ENCODE data around the gene RELCH. TPM values are rescaled to one million over a fixed set of nuclear protein-coding genes. Genes with fewer than 3 reads are reported as not detected.

RELCH gene
- total and polyA plus RNA-seq, 2 of the 13 experiments (the other 11 are each of a cell fraction or from before 2014, with no cell fraction given): 5.6 to 31.7 TPM

DNA sequence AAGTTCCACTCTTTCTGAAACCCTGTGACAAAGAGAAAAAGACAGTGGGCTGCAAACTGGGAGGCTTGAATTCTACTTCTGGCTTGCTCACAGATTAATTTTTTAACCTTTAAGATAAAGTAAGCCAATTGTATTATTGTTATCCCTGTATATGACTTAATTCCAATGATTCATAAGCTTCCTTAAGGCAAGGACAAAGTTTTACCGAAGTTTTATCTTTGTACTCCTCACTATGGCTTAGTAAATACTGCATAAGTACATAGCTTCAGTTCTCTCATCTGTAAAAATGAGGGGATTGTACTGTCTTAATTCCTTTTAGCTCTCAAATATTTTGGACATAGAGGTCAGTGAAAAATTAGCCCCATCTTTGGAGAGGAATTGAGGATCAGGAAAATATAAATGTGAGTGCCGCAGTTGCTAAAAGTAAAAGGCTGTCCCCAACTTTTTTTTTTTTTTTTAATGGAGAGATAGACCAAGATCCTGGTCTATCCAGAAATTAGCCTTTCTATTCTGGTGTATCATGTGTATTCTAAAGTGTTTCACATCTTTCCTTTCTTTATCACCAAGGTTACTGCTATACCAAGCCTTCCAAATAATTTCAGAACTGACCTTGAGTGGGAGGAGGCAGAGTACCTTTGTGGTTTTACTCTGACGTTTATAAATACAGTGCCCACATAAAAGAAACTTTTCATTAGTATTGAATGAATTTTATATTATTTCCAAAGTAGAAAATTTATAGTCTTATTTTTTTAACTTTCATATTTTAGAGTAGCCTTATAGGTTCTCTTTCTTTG is 13.3 kb downstream of the RELCH start:
- ATAC-seq (no peak), DNase-seq (ENCODE audit: low spot score) (no peak), FAIRE-seq (no peak)
- intact Hi-C loops (cut with micrococcal nuclease; ENCODE audit: unreplicated experiment) (no loop called here), in situ Hi-C loops (cut with HindIII; ENCODE audit: extremely low pct_ligation_motif_present, low pct_unique_long_range_greater_than_20kb) (no loop called here)
- H3K4me3 ChIP-seq (replicated peaks in 1 of 3; ENCODE audit: insufficient read depth in 1 of 3, low read depth in 2 of 3, low read length in 3 of 3): no peak overlapping the region
- 69% methylated on average over 3 of the region's 3 CpGs for WGBS (ENCODE audit: low lambda C conversion rate)
- no peak for TF ChIP-seq HNF4G (IDR thresholded peaks at IDR 0.05; ENCODE audit: borderline replicate concordance, low read depth, low read length)
- no peak for TF ChIP-seq HNF4G (CRISPR knock-in tag; IDR thresholded peaks at IDR 0.05; ENCODE audit: borderline replicate concordance, low read depth)
- no peak for TF ChIP-seq HNRNPLL (IDR thresholded peaks at IDR 0.05; ENCODE audit: low read depth, low read length, poor library complexity, severe bottlenecking)
- TF ChIP-seq XRCC5 (optimal IDR thresholded peaks at IDR 0.05; ENCODE audit: low read length): no peak
- no peak for TF ChIP-seq KDM6A (CRISPR knock-in tag; IDR thresholded peaks at IDR 0.05; ENCODE audit: low read depth)
- no peak for TF ChIP-seq ZNF446 (CRISPR knock-in tag; IDR thresholded peaks at IDR 0.05)
- no peak for TF ChIP-seq DMAP1 (CRISPR knock-in tag; IDR thresholded peaks at IDR 0.05)
- TF ChIP-seq ZNF484 (CRISPR knock-in tag; IDR thresholded peaks at IDR 0.05; ENCODE audit: borderline replicate concordance, low read depth): no peak
- no peak for TF ChIP-seq ZNF547 (CRISPR knock-in tag; IDR thresholded peaks at IDR 0.05)
- no peak for TF ChIP-seq HNRNPL (IDR thresholded peaks at IDR 0.05; ENCODE audit: low read depth, low read length)
- TF ChIP-seq ZBTB42 (CRISPR knock-in tag; IDR thresholded peaks at IDR 0.05): no peak
- no peak for TF ChIP-seq ZNF432 (CRISPR knock-in tag; IDR thresholded peaks at IDR 0.05; ENCODE audit: borderline replicate concordance)
- TF ChIP-seq, protein P1, sequence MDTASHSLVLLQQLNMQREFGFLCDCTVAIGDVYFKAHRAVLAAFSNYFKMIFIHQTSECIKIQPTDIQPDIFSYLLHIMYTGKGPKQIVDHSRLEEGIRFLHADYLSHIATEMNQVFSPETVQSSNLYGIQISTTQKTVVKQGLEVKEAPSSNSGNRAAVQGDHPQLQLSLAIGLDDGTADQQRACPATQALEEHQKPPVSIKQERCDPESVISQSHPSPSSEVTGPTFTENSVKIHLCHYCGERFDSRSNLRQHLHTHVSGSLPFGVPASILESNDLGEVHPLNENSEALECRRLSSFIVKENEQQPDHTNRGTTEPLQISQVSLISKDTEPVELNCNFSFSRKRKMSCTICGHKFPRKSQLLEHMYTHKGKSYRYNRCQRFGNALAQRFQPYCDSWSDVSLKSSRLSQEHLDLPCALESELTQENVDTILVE (CRISPR knock-in tag; IDR thresholded peaks at IDR 0.05): no peak
- TF ChIP-seq MED13 (CRISPR knock-in tag; IDR thresholded peaks at IDR 0.05): no peak
- TF ChIP-seq ATM (IDR thresholded peaks at IDR 0.05; ENCODE audit: borderline replicate concordance): no peak
- TF ChIP-seq ZFP36L1 (CRISPR knock-in tag; IDR thresholded peaks at IDR 0.05): no peak
- H3K79me2 ChIP-seq (ENCODE audit: insufficient read depth, low read length): peaks cover 75% of the 10 kb centered on the region
- no peak overlapping the region for H3K27ac ChIP-seq (ENCODE audit: extremely low read length, insufficient read depth, low read length)
- H3K27me3 ChIP-seq (ENCODE audit: control insufficient read depth in 1 of 2, insufficient read depth in 2 of 2, low read length in 2 of 2): no peaks in the 10 kb centered on the region
- no peak overlapping the region for H3K4me2 ChIP-seq (ENCODE audit: low read depth, low read length)
- H3K4me1 ChIP-seq (ENCODE audit: insufficient read depth, low read length): 0 out of 2 replicates have a peak, but pooled peaks cover 6% of the 10 kb centered on the region
- H2AFZ ChIP-seq (ENCODE audit: low read length): no peak overlapping the region
- ChIA-PET CTCF (ENCODE audit: low intra/inter-chr PET ratio, low total read pairs) (no interaction called here), POLR2A (no interaction called here)
- BruUV-seq (replicated peaks): no TSS peak
- H4K20me1 ChIP-seq (ENCODE audit: insufficient read depth, low read length): no peaks in the 10 kb centered on the region
- H3K36me3 ChIP-seq (replicated peaks in 1 of 2; ENCODE audit: control insufficient read depth in 1 of 2, insufficient read depth in 2 of 2, low read length in 2 of 2): no peaks in the 10 kb centered on the region; a peak in 1 of 5 replicates
- H3K9me3 ChIP-seq (ENCODE audit: low read length): no peaks in the 10 kb centered on the region
- no peak overlapping the region for H3K9ac ChIP-seq (ENCODE audit: insufficient read depth, low read depth, low read length)
